H7 (cell line): Measurements from ENCODE around the gene NUDT1. TPM values are rescaled to one million over a fixed set of nuclear protein-coding genes. Genes with fewer than 3 reads are reported as not detected.
A peak's percentile ranks its signal among the peaks of the same experiment; 100 is the strongest.

Experiments used
- DNase-seq: peaks from one replicate; pipeline ENCODE4 v3.0.0; 2012
- H3K27me3 ChIP-seq: 2 replicates; pipeline ENCODE4 v1.6.0; 2011; ENCODE audit warnings: mild to moderate bottlenecking, low read length; ENCODE audit not compliant: control insufficient read depth, insufficient read depth
- H3K36me3 ChIP-seq: replicated peaks from 2 replicates; pipeline ENCODE4 v1.5.1; 2011; ENCODE audit warnings: low read length; ENCODE audit not compliant: control insufficient read depth, insufficient read depth
- H3K4me3 ChIP-seq: 2 replicates; pipeline ENCODE4 v1.5.1; 2011; ENCODE audit warnings: low read depth, mild to moderate bottlenecking, control low read depth, low read length, moderate library complexity; ENCODE audit not compliant: insufficient read depth
- total RNA-seq: library from RNA; depleted of rRNA; stranded (reverse); fragments of >200 nt; shearing (Covaris generic); gene quantifications from 2 replicates; pipeline ENCODE4 v1.2.3, GENCODE V29; 2014; rRNA removed

Gene NUDT1
- total RNA-seq, 1 experiment from 2014 or later, result 117 TPM

DNA sequence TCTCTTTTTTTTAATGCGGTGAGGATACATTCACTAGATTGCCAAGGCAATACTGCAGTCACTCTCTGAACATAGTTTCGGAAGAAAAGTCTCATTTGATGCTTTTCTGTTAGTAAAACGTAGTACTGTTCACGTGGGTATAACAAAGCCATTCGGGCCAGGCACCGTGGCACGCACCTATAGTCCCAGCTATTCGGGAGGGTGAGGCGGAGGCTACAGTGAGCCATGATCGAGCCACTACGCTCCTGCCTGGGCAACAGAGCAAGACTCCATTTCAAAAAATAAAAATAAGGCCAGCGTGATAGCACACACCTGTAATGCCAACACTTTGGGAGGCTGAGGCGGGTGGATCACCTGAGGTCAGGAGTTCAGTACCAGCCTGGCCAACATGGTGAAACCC, 47.6 kb downstream of the NUDT1 start:
- DNase-seq, result no peak
- Histone ChIP-seq H3K4me3 (no peak overlapping the region), H3K36me3 (no peaks in the 10 kb centered on the region)

GRCh38 chr7:2290877-2291276, 48.9 kb downstream of the NUDT1 start:
- H3K4me3 ChIP-seq, result no peak overlapping the region
- peak; percentile 18 for DNase-seq
- no peaks in the 10 kb centered on the region for H3K36me3 ChIP-seq
- H3K27me3 ChIP-seq, result no peaks in the 10 kb centered on the region

More for the DNA sequence above, 47.6 kb downstream of the NUDT1 start:
- no peaks in the 10 kb centered on the region for H3K27me3 ChIP-seq

DNA sequence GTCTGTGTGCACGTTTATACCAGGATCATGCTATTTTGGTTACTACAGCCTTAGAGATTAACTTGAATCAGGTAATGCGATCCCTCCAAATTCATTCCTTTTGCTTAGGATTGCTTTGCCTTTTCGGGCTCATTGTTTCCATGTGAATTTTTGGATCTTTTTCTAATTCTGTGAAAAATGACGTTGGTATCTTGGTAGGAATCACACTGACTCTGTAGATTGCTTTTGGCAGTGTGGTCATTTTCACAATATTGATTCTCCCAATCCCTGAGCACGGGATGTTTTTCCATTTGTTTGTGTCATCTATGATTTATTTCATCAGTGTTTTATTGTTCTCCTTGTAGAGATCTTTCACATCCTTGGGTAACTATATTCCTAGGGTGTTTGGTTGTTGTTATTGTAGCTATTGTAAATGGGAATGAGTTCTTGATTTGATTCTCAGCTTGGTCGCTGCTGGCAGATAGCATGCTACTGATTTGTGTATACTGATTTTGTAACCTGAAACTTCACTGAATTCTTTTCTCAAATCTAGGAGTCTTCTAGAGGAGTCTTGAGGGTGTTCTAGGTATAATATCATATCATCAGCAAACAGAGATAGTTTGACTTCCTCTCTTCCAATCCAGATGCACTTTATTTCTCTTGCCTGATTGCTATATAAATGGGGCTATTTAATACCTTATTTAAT, 54.1 kb downstream of the NUDT1 start:
- H3K4me3 ChIP-seq, result no peak overlapping the region
- no peaks in the 10 kb centered on the region for H3K27me3 ChIP-seq
- no peaks in the 10 kb centered on the region for H3K36me3 ChIP-seq
- peak; percentile 2 for DNase-seq

- Histone ChIP-seq H3K36me3 (no peaks in the 10 kb centered on the region), H3K27me3 (no peaks in the 10 kb centered on the region), H3K4me3 (no peak overlapping the region)
- no peak for DNase-seq
Observed at GRCh38 chr7:2296832-2297231, 54.8 kb downstream of the NUDT1 start.

DNA sequence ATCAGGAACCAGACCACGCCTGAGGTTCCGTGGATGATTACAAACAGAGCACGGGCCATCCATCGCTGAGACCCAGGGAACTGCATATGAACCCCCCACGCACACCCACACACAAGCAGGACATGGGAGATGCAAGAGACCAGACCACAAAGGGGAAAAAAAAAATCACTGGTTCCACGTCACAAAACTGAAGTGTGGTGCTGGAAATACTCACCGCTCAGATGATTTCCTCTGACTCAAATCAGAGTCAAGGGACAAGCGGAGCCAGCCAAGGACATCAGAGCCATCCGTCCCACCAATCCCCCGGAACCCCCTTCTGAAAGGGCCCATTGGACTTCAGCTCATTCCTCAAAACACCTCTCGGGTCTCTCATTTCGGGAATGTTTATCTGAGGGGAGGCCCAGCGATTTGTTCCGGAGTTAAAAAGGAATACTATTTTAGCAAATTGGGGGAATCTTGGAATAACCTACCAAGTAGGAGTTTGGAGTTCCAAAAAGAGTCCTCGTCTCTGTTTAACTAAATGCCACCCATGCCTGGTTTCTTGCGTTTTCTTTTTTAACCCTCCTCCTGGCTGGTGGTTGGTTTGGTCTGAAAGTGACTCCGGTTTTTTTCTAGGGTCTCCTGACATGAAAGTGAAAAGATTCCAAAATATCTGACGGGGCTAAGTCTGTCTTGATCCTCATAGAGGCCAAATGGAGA, 57.3 kb downstream of the NUDT1 start:
- no peaks in the 10 kb centered on the region for H3K36me3 ChIP-seq
- H3K4me3 ChIP-seq, result no peak overlapping the region
- no peaks in the 10 kb centered on the region for H3K27me3 ChIP-seq
- no peak for DNase-seq

- DNase-seq, result no peak
- Histone ChIP-seq H3K36me3 (no peaks in the 10 kb centered on the region), H3K27me3 (no peaks in the 10 kb centered on the region), H3K4me3 (no peak overlapping the region)
Observed at GRCh38 chr7:2299870-2300512, 58.0 kb downstream of the NUDT1 start.

Other genes starting within 250 kb of the NUDT1 start
- gene MAD1L1, start 9.3 kb upstream of the NUDT1 start, total RNA-seq, result 44.7 and 63.0 TPM in 2 replicates
- gene MRM2, start within 50 bp of the NUDT1 start, total RNA-seq, result 25.8 and 32.6 TPM in 2 replicates
- 23.2 and 28.2 TPM in 2 replicates for gene SNX8, start 72.2 kb downstream of the NUDT1 start, total RNA-seq
- 314 and 319 TPM in 2 replicates for gene EIF3B, start 112.6 kb downstream of the NUDT1 start, total RNA-seq
- 10.3 and 11.4 TPM in 2 replicates for gene CHST12, start 161.4 kb downstream of the NUDT1 start, total RNA-seq
- gene GRIFIN, start 234.2 kb downstream of the NUDT1 start, total RNA-seq, result not detected in 2 replicates